ENCODE results near the gene LINC01488.

DNA sequence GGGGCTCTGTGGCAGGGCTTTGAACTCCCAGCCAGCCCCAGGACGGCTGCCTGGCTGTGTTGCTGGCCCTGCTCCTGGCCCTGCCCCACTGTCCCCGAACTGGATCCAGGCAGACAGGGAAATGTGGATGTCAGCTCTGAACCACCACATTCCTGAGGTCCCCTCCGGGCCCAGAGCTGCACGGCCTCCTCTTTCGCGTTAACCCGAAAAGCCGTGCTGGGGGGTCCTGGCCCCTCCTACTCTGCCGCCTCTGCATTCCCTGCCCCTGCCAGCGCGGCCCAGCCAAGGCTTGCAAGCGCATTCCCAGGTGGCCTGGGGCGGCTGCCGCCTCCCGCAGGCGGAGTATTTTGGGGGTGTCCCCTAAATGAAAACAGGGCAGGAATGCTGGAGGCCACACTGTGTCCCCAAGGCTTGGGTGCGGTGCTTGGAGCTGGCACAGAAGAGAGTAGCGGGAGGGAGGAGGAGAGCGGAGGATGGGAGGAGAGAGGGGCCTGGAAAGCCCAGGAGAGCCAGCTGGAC, 5.4 kb downstream of the LINC01488 start:
- TF ChIP-seq, protein P1, sequence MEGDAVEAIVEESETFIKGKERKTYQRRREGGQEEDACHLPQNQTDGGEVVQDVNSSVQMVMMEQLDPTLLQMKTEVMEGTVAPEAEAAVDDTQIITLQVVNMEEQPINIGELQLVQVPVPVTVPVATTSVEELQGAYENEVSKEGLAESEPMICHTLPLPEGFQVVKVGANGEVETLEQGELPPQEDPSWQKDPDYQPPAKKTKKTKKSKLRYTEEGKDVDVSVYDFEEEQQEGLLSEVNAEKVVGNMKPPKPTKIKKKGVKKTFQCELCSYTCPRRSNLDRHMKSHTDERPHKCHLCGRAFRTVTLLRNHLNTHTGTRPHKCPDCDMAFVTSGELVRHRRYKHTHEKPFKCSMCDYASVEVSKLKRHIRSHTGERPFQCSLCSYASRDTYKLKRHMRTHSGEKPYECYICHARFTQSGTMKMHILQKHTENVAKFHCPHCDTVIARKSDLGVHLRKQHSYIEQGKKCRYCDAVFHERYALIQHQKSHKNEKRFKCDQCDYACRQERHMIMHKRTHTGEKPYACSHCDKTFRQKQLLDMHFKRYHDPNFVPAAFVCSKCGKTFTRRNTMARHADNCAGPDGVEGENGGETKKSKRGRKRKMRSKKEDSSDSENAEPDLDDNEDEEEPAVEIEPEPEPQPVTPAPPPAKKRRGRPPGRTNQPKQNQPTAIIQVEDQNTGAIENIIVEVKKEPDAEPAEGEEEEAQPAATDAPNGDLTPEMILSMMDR (IDR thresholded peaks at IDR 0.05), result no peak
- no peak for TF ChIP-seq POLR2A (IDR thresholded peaks at IDR 0.05)
- TF ChIP-seq POLR2AphosphoS5 (IDR thresholded peaks at IDR 0.05), result no peak

Data from upper lobe of left lung (tissue), 4 donors.